Measurements from ENCODE around the gene PCDHGB1.

PCDHGB1 gene

DNA sequence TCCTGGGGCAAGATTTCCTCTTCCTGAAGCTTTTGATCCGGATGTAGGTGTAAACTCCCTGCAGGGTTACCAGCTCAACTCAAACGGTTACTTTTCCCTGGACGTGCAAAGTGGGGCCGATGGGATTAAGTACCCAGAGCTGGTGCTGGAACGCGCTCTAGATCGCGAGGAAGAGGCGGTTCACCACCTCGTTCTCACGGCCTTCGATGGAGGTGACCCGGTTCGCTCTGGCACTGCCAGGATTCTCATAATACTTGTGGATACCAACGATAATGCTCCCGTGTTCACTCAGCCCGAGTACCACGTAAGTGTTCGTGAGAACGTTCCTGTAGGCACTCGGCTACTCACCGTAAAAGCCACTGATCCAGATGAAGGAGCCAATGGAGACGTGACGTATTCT, 5.7 kb downstream of the PCDHGB1 start:
- Histone ChIP-seq H3K4me1 (ENCODE audit: insufficient read depth, low read length) (peaks cover 3% of the 10 kb centered on the region; the same call in 1 of the 2 replicates), H3K27ac (ENCODE audit: low read length) (no peak overlapping the region), H3K36me3 (ENCODE audit: insufficient read depth, low read length) (no peaks in the 10 kb centered on the region), H3K4me2 (ENCODE audit: insufficient read depth, low read length) (no peak overlapping the region), H3K27me3 (ENCODE audit: insufficient read depth, low read length, poor library complexity) (no peaks in the 10 kb centered on the region), H3K9ac (ENCODE audit: low read depth, low read length) (no peak overlapping the region), H2AFZ (ENCODE audit: low read depth, low read length) (no peak overlapping the region), H3K4me3 (ENCODE audit: low read depth in 1 of 2, low read length in 2 of 2) (no peak overlapping the region), H3K79me2 (ENCODE audit: insufficient read depth, low read length) (no peaks in the 10 kb centered on the region), H4K20me1 (ENCODE audit: insufficient read depth, low read length) (no peaks in the 10 kb centered on the region), H3K9me3 (ENCODE audit: insufficient read depth, low read length, severe bottlenecking) (no peaks in the 10 kb centered on the region)
- DNase-seq: no peak
- no peak for TF ChIP-seq EZH2 (IDR thresholded peaks at IDR 0.05; ENCODE audit: borderline replicate concordance, low read depth, low read length, severe bottlenecking)
- TF ChIP-seq, protein P1, sequence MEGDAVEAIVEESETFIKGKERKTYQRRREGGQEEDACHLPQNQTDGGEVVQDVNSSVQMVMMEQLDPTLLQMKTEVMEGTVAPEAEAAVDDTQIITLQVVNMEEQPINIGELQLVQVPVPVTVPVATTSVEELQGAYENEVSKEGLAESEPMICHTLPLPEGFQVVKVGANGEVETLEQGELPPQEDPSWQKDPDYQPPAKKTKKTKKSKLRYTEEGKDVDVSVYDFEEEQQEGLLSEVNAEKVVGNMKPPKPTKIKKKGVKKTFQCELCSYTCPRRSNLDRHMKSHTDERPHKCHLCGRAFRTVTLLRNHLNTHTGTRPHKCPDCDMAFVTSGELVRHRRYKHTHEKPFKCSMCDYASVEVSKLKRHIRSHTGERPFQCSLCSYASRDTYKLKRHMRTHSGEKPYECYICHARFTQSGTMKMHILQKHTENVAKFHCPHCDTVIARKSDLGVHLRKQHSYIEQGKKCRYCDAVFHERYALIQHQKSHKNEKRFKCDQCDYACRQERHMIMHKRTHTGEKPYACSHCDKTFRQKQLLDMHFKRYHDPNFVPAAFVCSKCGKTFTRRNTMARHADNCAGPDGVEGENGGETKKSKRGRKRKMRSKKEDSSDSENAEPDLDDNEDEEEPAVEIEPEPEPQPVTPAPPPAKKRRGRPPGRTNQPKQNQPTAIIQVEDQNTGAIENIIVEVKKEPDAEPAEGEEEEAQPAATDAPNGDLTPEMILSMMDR (IDR thresholded peaks at IDR 0.05; ENCODE audit: borderline replicate concordance, extremely low read depth, low read length, poor library complexity, severe bottlenecking): no peak
- no peak for ATAC-seq (ENCODE audit: insufficient read depth, low read depth)

DNA sequence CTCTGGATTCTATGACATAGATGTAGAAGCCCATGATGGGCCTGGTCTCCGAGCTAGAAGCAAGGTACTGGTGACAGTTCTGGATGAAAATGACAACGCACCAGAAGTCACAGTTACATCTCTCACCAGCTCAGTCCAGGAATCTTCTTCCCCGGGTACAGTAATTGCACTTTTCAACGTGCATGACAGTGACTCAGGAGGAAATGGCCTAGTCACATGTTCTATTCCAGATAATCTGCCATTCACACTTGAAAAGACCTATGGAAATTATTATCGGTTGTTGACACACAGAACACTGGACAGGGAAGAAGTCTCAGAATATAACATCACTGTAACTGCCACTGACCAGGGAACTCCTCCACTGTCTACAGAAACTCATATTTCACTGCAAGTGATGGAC, 6.2 kb downstream of the PCDHGB1 start:
- DNase-seq (no peak), ATAC-seq (ENCODE audit: insufficient read depth, low read depth) (no peak)
- H4K20me1 ChIP-seq (ENCODE audit: insufficient read depth, low read length): no peaks in the 10 kb centered on the region
- peaks cover 3% of the 10 kb centered on the region; the same call in 1 of the 2 replicates for H3K4me1 ChIP-seq (ENCODE audit: insufficient read depth, low read length)
- H3K79me2 ChIP-seq (ENCODE audit: insufficient read depth, low read length): no peaks in the 10 kb centered on the region
- H3K9ac ChIP-seq (ENCODE audit: low read depth, low read length): no peak overlapping the region
- no peaks in the 10 kb centered on the region for H3K9me3 ChIP-seq (ENCODE audit: insufficient read depth, low read length, severe bottlenecking)
- TF ChIP-seq EZH2 (IDR thresholded peaks at IDR 0.05; ENCODE audit: borderline replicate concordance, low read depth, low read length, severe bottlenecking): no peak
- TF ChIP-seq, protein P1 (IDR thresholded peaks at IDR 0.05; ENCODE audit: borderline replicate concordance, extremely low read depth, low read length, poor library complexity, severe bottlenecking): no peak
- no peak overlapping the region for H3K27ac ChIP-seq (ENCODE audit: low read length)
- H2AFZ ChIP-seq (ENCODE audit: low read depth, low read length): no peak overlapping the region
- no peaks in the 10 kb centered on the region for H3K36me3 ChIP-seq (ENCODE audit: insufficient read depth, low read length)
- no peak overlapping the region for H3K4me2 ChIP-seq (ENCODE audit: insufficient read depth, low read length)
- no peaks in the 10 kb centered on the region for H3K27me3 ChIP-seq (ENCODE audit: insufficient read depth, low read length, poor library complexity)
- H3K4me3 ChIP-seq (ENCODE audit: low read depth in 1 of 2, low read length in 2 of 2): no peak overlapping the region

DNA sequence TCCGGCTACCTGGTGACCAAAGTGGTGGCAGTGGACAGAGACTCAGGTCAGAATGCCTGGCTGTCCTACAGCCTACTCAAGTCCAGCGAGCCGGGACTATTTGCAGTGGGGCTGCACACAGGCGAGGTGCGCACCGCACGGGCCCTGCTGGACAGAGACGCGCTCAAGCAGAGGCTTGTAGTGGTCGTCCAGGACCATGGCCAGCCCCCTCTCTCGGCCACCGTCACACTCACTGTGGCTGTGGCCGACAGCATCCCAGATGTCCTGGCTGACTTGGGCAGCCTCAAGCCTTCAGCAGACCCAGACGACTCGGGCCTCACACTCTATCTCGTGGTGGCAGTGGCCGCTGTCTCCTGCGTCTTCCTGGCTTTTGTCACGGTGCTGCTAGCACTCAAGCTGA, 7.1 kb downstream of the PCDHGB1 start:
- TF ChIP-seq EZH2 (IDR thresholded peaks at IDR 0.05; ENCODE audit: borderline replicate concordance, low read depth, low read length, severe bottlenecking): no peak
- TF ChIP-seq, protein P1 (IDR thresholded peaks at IDR 0.05; ENCODE audit: borderline replicate concordance, extremely low read depth, low read length, poor library complexity, severe bottlenecking): no peak
- no peaks in the 10 kb centered on the region for H3K27me3 ChIP-seq (ENCODE audit: insufficient read depth, low read length, poor library complexity)
- ATAC-seq (ENCODE audit: insufficient read depth, low read depth) (no peak), DNase-seq (no peak)
- H3K9me3 ChIP-seq (ENCODE audit: insufficient read depth, low read length, severe bottlenecking): no peaks in the 10 kb centered on the region
- no peak overlapping the region for H2AFZ ChIP-seq (ENCODE audit: low read depth, low read length)
- H3K4me2 ChIP-seq (ENCODE audit: insufficient read depth, low read length): no peak overlapping the region
- no peak overlapping the region for H3K4me3 ChIP-seq (ENCODE audit: low read depth in 1 of 2, low read length in 2 of 2)
- H3K9ac ChIP-seq (ENCODE audit: low read depth, low read length): no peak overlapping the region
- no peak overlapping the region for H3K27ac ChIP-seq (ENCODE audit: low read length)
- H4K20me1 ChIP-seq (ENCODE audit: insufficient read depth, low read length): no peaks in the 10 kb centered on the region
- no peaks in the 10 kb centered on the region for H3K79me2 ChIP-seq (ENCODE audit: insufficient read depth, low read length)
- peaks cover 3% of the 10 kb centered on the region; the same call in 1 of the 2 replicates for H3K4me1 ChIP-seq (ENCODE audit: insufficient read depth, low read length)
- no peaks in the 10 kb centered on the region for H3K36me3 ChIP-seq (ENCODE audit: insufficient read depth, low read length)

Measured in DND-41 (cell line).